Mammary epithelial cell (primary cell): Measurements from ENCODE around the gene COL25A1.

Source experiments
- EZH2 ChIP-seq: IDR thresholded peaks from 2 replicates; pipeline ENCODE4 v1.6.1; 2012; ENCODE audit warnings: low read length, inconsistent platforms, borderline replicate concordance
- TF ChIP-seq, protein P1 (sequence below), 2 donors: IDR thresholded peaks in 1 of 2; conservative IDR thresholded peaks in 1 of 2; 2 replicates each; pipeline ENCODE4 v1.5.1; 2011 to 2012; ENCODE audit warnings: inconsistent platforms in 2 of 2, low read length in 2 of 2, mild to moderate bottlenecking in 2 of 2, control low read depth in 1 of 2, low read depth in 1 of 2; ENCODE audit not compliant: insufficient read depth in 1 of 2; ENCODE audit errors: extremely low read depth in 1 of 2

DNA sequence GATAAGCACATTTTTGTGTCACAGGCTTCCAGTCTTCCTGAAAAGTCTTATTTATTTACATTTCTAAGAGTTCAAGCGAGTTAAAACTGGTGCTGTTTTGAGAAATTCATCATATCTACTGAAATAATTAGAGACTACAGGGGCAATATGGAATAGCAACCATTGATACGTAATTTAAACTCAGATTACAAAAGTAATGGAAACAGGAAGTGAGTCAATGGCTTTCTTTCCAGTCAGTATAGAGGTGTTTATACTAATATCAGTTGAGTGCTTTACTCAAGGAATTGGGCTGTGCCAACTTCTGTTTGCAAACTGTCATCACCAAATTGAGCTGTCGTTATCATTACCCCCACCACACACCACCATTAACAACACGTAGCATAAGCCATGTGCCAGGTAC, 222.7 kb downstream of the COL25A1 start:
- TF ChIP-seq, protein P1, sequence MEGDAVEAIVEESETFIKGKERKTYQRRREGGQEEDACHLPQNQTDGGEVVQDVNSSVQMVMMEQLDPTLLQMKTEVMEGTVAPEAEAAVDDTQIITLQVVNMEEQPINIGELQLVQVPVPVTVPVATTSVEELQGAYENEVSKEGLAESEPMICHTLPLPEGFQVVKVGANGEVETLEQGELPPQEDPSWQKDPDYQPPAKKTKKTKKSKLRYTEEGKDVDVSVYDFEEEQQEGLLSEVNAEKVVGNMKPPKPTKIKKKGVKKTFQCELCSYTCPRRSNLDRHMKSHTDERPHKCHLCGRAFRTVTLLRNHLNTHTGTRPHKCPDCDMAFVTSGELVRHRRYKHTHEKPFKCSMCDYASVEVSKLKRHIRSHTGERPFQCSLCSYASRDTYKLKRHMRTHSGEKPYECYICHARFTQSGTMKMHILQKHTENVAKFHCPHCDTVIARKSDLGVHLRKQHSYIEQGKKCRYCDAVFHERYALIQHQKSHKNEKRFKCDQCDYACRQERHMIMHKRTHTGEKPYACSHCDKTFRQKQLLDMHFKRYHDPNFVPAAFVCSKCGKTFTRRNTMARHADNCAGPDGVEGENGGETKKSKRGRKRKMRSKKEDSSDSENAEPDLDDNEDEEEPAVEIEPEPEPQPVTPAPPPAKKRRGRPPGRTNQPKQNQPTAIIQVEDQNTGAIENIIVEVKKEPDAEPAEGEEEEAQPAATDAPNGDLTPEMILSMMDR (conservative IDR thresholded peaks at IDR 0.05 in 1 of 2, IDR thresholded peaks at IDR 0.05 in 1 of 2; ENCODE audit: extremely low read depth in 1 of 2, insufficient read depth in 1 of 2, low read depth in 1 of 2, low read length in 2 of 2) = no peak
- no peak for TF ChIP-seq EZH2
